HepG2 (cell line): Measurements from ENCODE around the gene PFDN5.

ENCODE experiments used
- JUN ChIP-seq: sonication (generic); formaldehyde crosslinking; IDR thresholded peaks from 2 replicates; pipeline ENCODE4 v1.4.0; 2020; ENCODE audit warnings: mild to moderate bottlenecking, missing genetic modification reagents
- MAFG ChIP-seq: sonication (generic); formaldehyde crosslinking; IDR thresholded peaks from 2 replicates; pipeline ENCODE4 v1.5.1; 2020; ENCODE audit warnings: mild to moderate bottlenecking, missing genetic modification reagents
- NR3C1 ChIP-seq: sonication (generic); formaldehyde crosslinking; IDR thresholded peaks from 2 replicates; pipeline ENCODE4 v1.4.0; 2020; ENCODE audit warnings: missing genetic modification reagents
- SALL1 ChIP-seq: sonication (generic); formaldehyde crosslinking; IDR thresholded peaks from 2 replicates; pipeline ENCODE4 v1.8.0; 2022; ENCODE audit warnings: mild to moderate bottlenecking, missing genetic modification reagents
- TCF7 ChIP-seq: sonication (generic); IDR thresholded peaks from 2 replicates; pipeline ENCODE4 v1.6.1; 2016; ENCODE audit warnings: antibody characterized with exemption, low read depth
- ZMAT3 ChIP-seq: sonication (generic); formaldehyde crosslinking; conservative IDR thresholded peaks from 2 replicates; pipeline ENCODE4 v1.7.0; 2021; ENCODE audit warnings: missing genetic modification reagents
- ZNF781 ChIP-seq: sonication (generic); formaldehyde crosslinking; IDR thresholded peaks from 2 replicates; pipeline ENCODE4 v1.5.1; 2020; ENCODE audit warnings: borderline replicate concordance, mild to moderate bottlenecking, missing genetic modification reagents; ENCODE audit errors: not compliant biosample characterization
- TF ChIP-seq, protein P1 (sequence below): sonication (generic); formaldehyde crosslinking; IDR thresholded peaks from 2 replicates; pipeline ENCODE4 v1.5.0; 2020; ENCODE audit warnings: mild to moderate bottlenecking, missing genetic modification reagents, moderate library complexity
- TF ChIP-seq, protein P2 (sequence below): sonication (generic); formaldehyde crosslinking; IDR thresholded peaks from 2 replicates; pipeline ENCODE4 v1.4.0; 2020; ENCODE audit warnings: missing genetic modification reagents

DNA sequence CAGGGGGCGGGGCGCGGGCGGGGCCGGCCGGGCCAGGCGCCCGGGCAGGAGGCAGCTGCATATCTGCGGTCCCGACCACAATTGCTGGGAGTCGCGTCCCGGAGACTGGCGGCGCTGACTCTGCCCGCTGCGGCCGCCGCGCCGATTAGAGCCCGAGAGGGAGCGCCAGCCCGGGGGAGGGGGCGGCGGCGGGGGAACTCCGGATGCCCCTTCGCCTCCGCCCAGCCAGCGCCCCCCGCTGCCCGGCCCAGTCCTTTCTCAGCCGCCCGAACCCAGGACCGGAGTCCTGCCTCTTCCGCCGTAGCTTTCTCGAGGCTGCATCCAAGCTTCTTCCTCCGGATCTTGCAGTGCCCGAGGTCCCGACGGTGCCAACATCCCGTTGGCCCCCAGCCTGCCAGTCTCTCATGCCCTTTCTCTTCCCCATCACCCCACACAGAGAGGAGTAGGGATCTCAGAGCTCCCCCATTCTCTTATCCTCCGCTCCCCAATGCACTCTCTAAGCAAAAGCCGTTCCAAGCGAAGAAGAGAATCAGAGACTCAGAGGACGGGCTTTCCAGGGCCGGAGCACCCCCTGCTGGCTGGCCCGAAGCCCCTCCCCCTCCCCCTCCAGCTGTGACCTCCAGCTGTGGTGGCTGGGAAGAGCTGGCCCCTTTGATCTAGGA lies 49.6 kb downstream of the PFDN5 start:
- TF ChIP-seq, protein P1, sequence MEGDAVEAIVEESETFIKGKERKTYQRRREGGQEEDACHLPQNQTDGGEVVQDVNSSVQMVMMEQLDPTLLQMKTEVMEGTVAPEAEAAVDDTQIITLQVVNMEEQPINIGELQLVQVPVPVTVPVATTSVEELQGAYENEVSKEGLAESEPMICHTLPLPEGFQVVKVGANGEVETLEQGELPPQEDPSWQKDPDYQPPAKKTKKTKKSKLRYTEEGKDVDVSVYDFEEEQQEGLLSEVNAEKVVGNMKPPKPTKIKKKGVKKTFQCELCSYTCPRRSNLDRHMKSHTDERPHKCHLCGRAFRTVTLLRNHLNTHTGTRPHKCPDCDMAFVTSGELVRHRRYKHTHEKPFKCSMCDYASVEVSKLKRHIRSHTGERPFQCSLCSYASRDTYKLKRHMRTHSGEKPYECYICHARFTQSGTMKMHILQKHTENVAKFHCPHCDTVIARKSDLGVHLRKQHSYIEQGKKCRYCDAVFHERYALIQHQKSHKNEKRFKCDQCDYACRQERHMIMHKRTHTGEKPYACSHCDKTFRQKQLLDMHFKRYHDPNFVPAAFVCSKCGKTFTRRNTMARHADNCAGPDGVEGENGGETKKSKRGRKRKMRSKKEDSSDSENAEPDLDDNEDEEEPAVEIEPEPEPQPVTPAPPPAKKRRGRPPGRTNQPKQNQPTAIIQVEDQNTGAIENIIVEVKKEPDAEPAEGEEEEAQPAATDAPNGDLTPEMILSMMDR: peak; percentile 90
- TF ChIP-seq SALL1 (no peak), JUN (CRISPR knock-in tag) (no peak), ZNF781 (CRISPR knock-in tag) (no peak), TCF7 (no peak), MAFG (CRISPR knock-in tag) (no peak), ZMAT3 (CRISPR knock-in tag) (no peak), NR3C1 (CRISPR knock-in tag) (no peak)
- TF ChIP-seq, protein P2, sequence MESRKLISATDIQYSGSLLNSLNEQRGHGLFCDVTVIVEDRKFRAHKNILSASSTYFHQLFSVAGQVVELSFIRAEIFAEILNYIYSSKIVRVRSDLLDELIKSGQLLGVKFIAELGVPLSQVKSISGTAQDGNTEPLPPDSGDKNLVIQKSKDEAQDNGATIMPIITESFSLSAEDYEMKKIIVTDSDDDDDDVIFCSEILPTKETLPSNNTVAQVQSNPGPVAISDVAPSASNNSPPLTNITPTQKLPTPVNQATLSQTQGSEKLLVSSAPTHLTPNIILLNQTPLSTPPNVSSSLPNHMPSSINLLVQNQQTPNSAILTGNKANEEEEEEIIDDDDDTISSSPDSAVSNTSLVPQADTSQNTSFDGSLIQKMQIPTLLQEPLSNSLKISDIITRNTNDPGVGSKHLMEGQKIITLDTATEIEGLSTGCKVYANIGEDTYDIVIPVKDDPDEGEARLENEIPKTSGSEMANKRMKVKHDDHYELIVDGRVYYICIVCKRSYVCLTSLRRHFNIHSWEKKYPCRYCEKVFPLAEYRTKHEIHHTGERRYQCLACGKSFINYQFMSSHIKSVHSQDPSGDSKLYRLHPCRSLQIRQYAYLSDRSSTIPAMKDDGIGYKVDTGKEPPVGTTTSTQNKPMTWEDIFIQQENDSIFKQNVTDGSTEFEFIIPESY: no peak
